Fibroblast of lung (primary cell): ENCODE measurements around the gene TTLL7.

Source experiments
- CTCF ChIP-seq, 2 donors: IDR thresholded peaks in 1 of 2; conservative IDR thresholded peaks in 1 of 2; 1 replicate in 1 of 2; 2 replicates in 1 of 2; pipeline ENCODE4 v1.5.1; 2011 to 2012; ENCODE audit warnings: low read length in 2 of 2, control low read depth in 1 of 2, inconsistent platforms in 1 of 2, low read depth in 1 of 2, mild to moderate bottlenecking in 1 of 2
- EZH2 ChIP-seq: IDR thresholded peaks from 2 replicates; pipeline ENCODE4 v1.5.1; 2012; ENCODE audit warnings: low read length, control low read depth, mild to moderate bottlenecking; ENCODE audit errors: missing control alignments

- no peak for TF ChIP-seq CTCF (conservative IDR thresholded peaks at IDR 0.05 in 1 of 2, IDR thresholded peaks at IDR 0.05 in 1 of 2; ENCODE audit: low read depth in 1 of 2, low read length in 2 of 2)
- TF ChIP-seq EZH2: no peak
Measured at GRCh38 chr1:83997631-83998030, 1.3 kb downstream of the TTLL7 start.
